NB4 (cell line): Measurements from ENCODE around the gene MTA2.

Experiments used
- MAX ChIP-seq: IDR thresholded peaks from 2 replicates; pipeline ENCODE4 v1.6.1; 2011; ENCODE audit warnings: low read depth, low read length
- POLR2A ChIP-seq: IDR thresholded peaks from 2 replicates; pipeline ENCODE4 v1.6.1; 2011; ENCODE audit warnings: mild to moderate bottlenecking; ENCODE audit not compliant: insufficient read length; ENCODE audit errors: extremely low read depth

- no peak for TF ChIP-seq POLR2A
- TF ChIP-seq MAX = no peak
Observed at GRCh38 chr11:62559204-62559603, 42.5 kb downstream of the MTA2 start.
